Parathyroid adenoma (tissue), 2 donors: Measurements from ENCODE around the gene SPINDOC.
"Not testable (repeated sequence)": the region's sequence is repeated elsewhere in the genome, so short reads cannot be mapped to it uniquely, and the experiment has no call there.

Experiments
- H2AFZ ChIP-seq: fragments of 300-600 bp; sonication (generic); one replicate; pipeline ENCODE4 v1.7.0; 2017; ENCODE audit warnings: antibody characterized with exemption, mild to moderate bottlenecking
- H3K27ac ChIP-seq: fragments of 300-600 bp; sonication (generic); one replicate; pipeline ENCODE4 v1.7.0; 2017
- H3K27me3 ChIP-seq: fragments of 300-600 bp; sonication (generic); one replicate; pipeline ENCODE4 v1.7.0; 2017; ENCODE audit warnings: low read length; ENCODE audit not compliant: control insufficient read depth, insufficient read depth
- H3K36me3 ChIP-seq: fragments of 300-600 bp; sonication (generic); one replicate; pipeline ENCODE4 v1.7.0; 2017; ENCODE audit warnings: low read length; ENCODE audit not compliant: control insufficient read depth, insufficient read depth
- H3K4me1 ChIP-seq: fragments of 300-600 bp; sonication (generic); one replicate; pipeline ENCODE4 v1.7.0; 2017; ENCODE audit warnings: control low read depth
- H3K4me2 ChIP-seq: fragments of 300-600 bp; sonication (generic); one replicate; pipeline ENCODE4 v1.7.0; 2017; ENCODE audit warnings: low read length
- H3K4me3 ChIP-seq: fragments of 300-600 bp; sonication (generic); one replicate; pipeline ENCODE4 v1.7.0; 2017; ENCODE audit warnings: low read depth, low read length
- H3K79me2 ChIP-seq: fragments of 300-600 bp; sonication (generic); one replicate; pipeline ENCODE4 v1.7.0; 2017; ENCODE audit warnings: control low read depth
- H3K9ac ChIP-seq: fragments of 300-600 bp; sonication (generic); one replicate; pipeline ENCODE4 v1.7.0; 2017; ENCODE audit warnings: mild to moderate bottlenecking
- H3K9me3 ChIP-seq: fragments of 300-600 bp; sonication (generic); one replicate; pipeline ENCODE4 v1.7.0; 2017; ENCODE audit warnings: low read length; ENCODE audit not compliant: control insufficient read depth
- TF ChIP-seq, protein P1 (sequence below): fragments of 300-600 bp; sonication (generic); IDR thresholded peaks from one replicate; pipeline ENCODE4 v1.7.0; 2017; ENCODE audit warnings: antibody characterized with exemption, mild to moderate bottlenecking
- donor health status: primary hyperparathyroidism.

SPINDOC gene

DNA sequence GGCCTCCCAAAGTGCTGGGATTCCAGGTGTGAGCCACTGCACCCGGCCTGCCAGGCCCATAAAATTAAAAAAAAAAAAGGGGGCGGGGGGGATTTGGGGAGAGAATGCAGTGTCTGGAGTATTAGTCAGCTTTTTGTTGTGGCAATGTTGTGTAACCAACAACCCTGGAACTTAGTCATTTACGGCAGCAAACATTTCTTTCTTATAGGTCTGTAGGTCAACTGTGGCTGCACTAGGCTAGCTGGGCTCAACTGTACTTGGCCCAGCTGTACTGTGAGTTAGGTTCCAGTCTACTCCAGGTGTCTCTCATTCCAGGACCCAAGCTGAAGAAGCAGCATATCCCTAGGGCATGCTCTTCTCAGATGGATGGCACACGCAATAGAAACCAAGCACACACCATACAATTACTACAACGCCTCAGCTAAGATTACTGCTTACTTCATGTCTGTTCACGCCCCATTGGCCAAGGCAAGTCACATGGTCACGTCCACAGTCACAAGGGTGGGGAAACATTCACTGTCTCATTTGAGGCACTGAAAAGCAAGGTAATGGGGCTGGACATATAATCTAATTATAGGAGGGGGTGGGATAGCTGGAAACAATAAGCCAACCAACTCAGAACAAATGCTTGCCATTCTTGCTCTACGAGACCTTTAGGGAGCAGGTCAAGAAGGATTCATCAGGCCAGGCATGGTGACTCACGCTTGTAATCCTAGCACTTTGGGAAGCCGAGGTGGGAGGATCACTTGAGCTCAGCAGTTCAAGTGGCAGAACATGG, 10.4 kb upstream of the SPINDOC start:
- Histone ChIP-seq H3K27me3 (no peaks in the 10 kb centered on the region), H3K9ac (no peak overlapping the region), H3K27ac (no peak overlapping the region), H3K4me1 (no peaks in the 10 kb centered on the region), H3K4me3 (no peak overlapping the region), H3K79me2 (no peaks in the 10 kb centered on the region), H3K36me3 (no peaks in the 10 kb centered on the region), H3K4me2 (no peak overlapping the region), H3K9me3 (no peaks in the 10 kb centered on the region), H2AFZ (no peak overlapping the region)
- TF ChIP-seq, protein P1, sequence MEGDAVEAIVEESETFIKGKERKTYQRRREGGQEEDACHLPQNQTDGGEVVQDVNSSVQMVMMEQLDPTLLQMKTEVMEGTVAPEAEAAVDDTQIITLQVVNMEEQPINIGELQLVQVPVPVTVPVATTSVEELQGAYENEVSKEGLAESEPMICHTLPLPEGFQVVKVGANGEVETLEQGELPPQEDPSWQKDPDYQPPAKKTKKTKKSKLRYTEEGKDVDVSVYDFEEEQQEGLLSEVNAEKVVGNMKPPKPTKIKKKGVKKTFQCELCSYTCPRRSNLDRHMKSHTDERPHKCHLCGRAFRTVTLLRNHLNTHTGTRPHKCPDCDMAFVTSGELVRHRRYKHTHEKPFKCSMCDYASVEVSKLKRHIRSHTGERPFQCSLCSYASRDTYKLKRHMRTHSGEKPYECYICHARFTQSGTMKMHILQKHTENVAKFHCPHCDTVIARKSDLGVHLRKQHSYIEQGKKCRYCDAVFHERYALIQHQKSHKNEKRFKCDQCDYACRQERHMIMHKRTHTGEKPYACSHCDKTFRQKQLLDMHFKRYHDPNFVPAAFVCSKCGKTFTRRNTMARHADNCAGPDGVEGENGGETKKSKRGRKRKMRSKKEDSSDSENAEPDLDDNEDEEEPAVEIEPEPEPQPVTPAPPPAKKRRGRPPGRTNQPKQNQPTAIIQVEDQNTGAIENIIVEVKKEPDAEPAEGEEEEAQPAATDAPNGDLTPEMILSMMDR: no peak

DNA sequence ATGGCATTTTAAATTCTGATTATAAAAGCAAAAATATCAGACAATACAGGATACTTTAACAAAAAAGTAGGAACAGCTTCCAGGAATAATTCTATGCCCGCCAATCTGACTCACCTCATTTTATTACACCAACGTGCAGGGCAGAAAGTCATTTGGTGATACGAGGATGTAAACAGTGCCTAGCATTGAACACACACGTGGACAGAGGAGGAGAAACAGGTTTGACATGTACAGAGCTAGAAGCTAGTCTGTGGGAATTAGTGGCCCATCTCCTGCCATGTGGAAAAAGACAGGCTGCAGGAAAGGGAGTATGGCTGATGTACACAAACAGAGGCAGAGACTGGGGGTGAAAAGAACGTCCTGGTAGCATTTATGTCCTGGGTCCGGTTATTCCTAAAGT, 9.0 kb upstream of the SPINDOC start:
- no peaks in the 10 kb centered on the region for H3K27me3 ChIP-seq
- no peaks in the 10 kb centered on the region for H3K36me3 ChIP-seq
- no peaks in the 10 kb centered on the region for H3K4me1 ChIP-seq
- no peak overlapping the region for H3K27ac ChIP-seq
- TF ChIP-seq, protein P1: no peak
- no peaks in the 10 kb centered on the region for H3K79me2 ChIP-seq
- no peak overlapping the region for H3K9ac ChIP-seq
- no peaks in the 10 kb centered on the region for H3K9me3 ChIP-seq
- no peak overlapping the region for H2AFZ ChIP-seq
- no peak overlapping the region for H3K4me3 ChIP-seq
- H3K4me2 ChIP-seq: no peak overlapping the region

DNA sequence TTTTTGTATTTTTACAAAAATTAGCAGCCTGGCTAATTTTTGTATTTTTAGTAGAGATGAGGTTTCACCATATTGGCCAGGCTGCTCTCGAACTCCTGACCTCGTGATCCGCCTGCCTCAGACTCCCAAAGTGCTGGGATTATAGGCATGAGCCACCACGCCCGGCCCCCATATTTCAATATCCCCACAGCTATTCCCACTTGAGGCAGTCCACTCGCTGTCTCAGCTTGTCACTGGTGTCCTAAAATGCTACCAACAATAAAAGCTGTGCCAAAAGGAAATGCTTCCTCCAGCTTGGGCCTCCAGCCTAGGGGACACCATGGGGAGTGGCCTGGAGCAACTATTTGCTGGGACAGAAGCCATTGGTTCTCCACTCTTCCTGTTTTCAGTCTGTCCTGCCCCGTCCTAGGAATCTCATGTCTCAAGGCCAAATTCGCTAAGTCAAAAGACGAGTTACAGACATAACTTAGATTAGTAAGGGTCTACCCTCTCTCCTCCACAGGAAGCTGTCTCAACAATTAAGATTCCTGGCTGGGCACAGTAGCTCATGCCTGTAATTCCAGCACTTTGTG, 7.3 kb upstream of the SPINDOC start:
- Histone ChIP-seq H3K27me3 (no peaks in the 10 kb centered on the region), H3K27ac (peak overlapping the region; percentile 44), H3K79me2 (no peaks in the 10 kb centered on the region), H3K36me3 (no peaks in the 10 kb centered on the region), H3K4me3 (no peak overlapping the region), H2AFZ (no peak overlapping the region), H3K4me2 (no peak overlapping the region), H3K9ac (no peak overlapping the region), H3K9me3 (no peaks in the 10 kb centered on the region), H3K4me1 (no peaks in the 10 kb centered on the region)
- TF ChIP-seq, protein P1: no peak

DNA sequence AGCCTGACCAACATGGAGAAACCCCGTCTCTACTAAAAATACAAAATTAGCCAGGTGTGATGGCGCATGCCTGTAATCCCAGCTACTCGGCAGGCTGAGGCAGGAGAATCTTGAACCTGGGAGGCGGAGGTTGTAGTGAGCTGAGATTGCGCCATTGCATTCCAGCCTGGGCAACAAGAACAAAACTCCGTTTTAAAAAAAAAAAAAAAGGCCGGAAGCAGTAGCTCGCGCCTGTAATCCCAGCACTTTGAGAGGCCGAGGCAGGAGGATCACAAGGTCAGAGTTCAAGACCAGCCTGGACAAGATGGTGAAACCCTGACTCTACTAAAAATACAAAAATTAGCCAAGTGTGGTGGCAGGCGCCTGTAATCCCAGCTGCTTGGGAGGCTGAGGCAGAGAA, 2.9 kb upstream of the SPINDOC start:
- not testable (repeated sequence) for H3K27ac ChIP-seq, H3K4me3 ChIP-seq, H3K79me2 ChIP-seq, H3K9me3 ChIP-seq, H3K9ac ChIP-seq, H3K27me3 ChIP-seq, H3K4me1 ChIP-seq, H3K36me3 ChIP-seq, H2AFZ ChIP-seq, H3K4me2 ChIP-seq

DNA sequence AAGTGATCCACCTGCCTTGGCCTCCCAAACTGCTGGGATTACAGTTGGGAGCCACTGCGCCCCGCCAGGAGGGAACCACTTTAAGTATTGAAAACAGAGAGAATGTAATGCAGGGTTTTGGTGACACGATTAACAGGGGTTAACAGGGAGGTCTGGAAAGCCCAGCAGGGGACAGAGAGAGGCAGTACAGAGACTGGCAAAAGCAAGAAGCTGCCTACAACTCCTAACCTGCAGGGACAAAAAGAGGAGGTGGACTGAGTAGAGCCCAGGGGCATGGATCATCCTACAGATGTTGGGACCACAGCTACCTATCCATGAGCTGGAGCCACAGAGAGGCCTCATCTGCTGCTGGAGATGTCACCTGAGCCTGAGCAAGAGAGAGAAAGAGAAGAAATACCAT, 1.7 kb upstream of the SPINDOC start:
- H3K9ac ChIP-seq: no peak overlapping the region
- H3K4me2 ChIP-seq: no peak overlapping the region
- peaks cover 3% of the 10 kb centered on the region for H3K4me1 ChIP-seq
- H3K36me3 ChIP-seq: no peaks in the 10 kb centered on the region
- no peaks in the 10 kb centered on the region for H3K79me2 ChIP-seq
- no peak overlapping the region for H3K27ac ChIP-seq
- H3K27me3 ChIP-seq: no peaks in the 10 kb centered on the region
- TF ChIP-seq, protein P1: no peak
- no peak overlapping the region for H2AFZ ChIP-seq
- no peak overlapping the region for H3K4me3 ChIP-seq
- H3K9me3 ChIP-seq: no peaks in the 10 kb centered on the region
